ENCODE results near the gene MYO5C.

- no peak for TF ChIP-seq CTCF (IDR thresholded peaks at IDR 0.05 in 8 of 11, conservative IDR thresholded peaks at IDR 0.05 in 3 of 11)
- no peak for TF ChIP-seq POLR2A (IDR thresholded peaks at IDR 0.05)
Observed at GRCh38 chr15:52255935-52256334, 39.7 kb downstream of the MYO5C start.
